SKM-1 (cell line): ENCODE results near the gene IGLL5.

ENCODE experiments used
- DNase-seq: peaks from one replicate; lab custom pipeline; 2025; ENCODE audit not compliant: unreplicated experiment; lab: John Stamatoyannopoulos, UW

The IGLL5 gene

GRCh38 chr22:22858559-22858937 is 29.1 kb upstream of the IGLL5 start:
- no peak for DNase-seq

GRCh38 chr22:22863001-22863400 is 24.6 kb upstream of the IGLL5 start:
- DNase-seq = no peak

DNA sequence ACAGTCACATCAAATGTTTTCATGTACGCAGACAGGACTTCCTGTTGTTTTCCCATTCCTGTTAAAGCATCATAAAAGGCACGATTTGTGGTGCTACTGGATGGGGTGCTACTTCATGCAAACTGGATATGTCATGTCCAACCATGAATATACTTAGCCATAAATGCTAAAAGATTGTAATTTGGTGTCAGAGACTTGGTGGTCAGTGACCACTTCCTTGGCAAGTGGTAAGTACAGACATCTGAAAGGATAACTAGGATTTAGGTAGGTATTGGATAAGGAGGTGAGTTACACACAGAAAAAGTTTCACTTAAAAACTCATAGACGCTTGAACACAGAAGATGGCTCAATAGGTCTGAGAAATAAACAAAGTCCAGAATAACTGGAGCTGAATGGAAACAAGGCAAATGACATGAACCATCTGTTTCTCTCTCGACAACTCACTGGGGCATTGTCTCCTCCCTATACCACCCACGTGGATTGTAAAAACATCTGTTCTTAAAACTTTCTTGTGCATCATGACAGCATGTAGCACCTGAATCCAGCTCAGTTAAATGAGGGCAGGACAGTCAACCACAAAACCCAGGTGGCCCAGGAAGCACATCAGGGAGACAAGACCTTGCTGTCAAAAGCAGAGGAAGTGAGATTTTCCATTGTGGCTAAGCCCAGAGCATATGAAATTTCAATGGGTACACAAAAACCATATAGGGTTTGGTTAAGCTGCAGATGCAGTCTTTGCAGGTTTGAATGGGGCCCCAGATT is 22.1 kb upstream of the IGLL5 start:
- no peak for DNase-seq

DNA sequence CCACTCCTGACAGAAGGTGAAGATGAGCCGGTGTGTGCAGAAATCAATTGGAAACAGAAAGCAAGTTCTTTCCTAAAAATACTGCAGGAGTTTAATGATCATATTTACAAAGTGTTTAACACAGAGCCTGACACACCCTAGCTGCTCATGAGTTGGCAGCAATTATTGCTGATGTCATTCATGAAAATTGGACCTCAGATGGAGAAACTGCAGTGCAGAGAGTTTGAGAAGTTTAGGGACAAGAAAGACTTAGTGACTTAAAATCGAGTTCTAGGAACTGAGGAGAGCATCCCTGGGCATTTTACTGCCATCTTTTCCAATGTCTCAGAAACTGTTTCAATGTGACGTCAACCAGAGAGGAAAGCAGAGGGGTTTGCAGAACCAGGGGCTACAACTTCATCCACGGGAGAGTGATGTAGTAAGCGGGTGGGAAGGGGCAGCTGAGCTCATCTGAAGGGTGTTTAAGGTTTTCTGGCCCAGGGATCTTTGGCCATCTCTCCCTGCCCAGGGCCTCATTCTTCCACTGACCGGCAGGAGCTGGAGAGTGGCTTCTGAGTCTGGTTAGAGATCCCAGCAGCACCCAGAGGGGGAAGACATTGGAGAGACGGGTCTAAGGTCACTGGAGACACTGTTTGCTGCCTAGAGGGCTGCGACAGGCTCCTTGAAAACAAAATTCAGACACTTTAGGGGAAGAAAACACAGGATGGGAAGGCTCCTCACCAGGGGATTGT is 21.1 kb upstream of the IGLL5 start:
- no peak for DNase-seq

GRCh38 chr22:22867996-22868715 is 19.5 kb upstream of the IGLL5 start:
- DNase-seq = no peak

DNA sequence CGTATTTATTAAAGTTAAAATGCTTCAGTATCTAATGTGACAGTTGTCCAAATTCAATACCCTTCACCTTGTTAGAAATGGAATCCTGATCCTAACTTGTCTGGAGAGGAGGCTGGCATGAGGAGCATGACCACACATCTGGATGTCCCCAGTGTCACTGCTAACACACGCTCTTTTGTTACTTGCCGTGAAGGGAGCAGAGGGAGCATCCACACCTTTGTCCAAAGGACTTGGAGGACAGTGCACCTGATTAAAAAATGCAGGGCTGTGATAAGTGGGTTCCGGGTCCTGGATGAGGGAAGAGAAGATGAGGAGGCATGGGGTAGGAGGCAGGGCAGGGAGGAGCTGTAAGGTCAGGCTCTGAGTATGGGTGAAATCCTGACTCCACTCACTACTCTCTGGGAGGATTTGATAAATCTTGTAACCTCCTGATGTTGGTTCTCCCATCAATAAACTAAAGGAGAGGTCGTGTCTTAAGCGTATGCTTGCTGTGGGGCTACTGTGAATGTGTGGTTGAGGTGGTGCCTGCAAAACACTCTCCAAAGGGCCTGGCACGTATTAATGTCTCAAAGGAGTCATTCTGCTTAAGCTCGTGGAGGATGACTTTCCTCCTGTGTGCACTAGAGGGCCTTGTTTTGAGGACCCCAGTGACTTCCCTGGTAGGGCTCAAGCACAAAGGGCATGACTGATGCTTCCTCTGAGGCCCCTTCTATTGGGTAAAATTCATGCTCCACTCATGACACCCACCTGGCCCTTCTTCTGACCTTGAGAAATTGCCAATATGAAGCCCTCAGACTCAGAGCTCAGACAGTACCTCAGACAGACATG is 16.8 kb upstream of the IGLL5 start:
- DNase-seq = no peak

GRCh38 chr22:22871536-22872278 is 15.9 kb upstream of the IGLL5 start:
- DNase-seq = no peak

DNA sequence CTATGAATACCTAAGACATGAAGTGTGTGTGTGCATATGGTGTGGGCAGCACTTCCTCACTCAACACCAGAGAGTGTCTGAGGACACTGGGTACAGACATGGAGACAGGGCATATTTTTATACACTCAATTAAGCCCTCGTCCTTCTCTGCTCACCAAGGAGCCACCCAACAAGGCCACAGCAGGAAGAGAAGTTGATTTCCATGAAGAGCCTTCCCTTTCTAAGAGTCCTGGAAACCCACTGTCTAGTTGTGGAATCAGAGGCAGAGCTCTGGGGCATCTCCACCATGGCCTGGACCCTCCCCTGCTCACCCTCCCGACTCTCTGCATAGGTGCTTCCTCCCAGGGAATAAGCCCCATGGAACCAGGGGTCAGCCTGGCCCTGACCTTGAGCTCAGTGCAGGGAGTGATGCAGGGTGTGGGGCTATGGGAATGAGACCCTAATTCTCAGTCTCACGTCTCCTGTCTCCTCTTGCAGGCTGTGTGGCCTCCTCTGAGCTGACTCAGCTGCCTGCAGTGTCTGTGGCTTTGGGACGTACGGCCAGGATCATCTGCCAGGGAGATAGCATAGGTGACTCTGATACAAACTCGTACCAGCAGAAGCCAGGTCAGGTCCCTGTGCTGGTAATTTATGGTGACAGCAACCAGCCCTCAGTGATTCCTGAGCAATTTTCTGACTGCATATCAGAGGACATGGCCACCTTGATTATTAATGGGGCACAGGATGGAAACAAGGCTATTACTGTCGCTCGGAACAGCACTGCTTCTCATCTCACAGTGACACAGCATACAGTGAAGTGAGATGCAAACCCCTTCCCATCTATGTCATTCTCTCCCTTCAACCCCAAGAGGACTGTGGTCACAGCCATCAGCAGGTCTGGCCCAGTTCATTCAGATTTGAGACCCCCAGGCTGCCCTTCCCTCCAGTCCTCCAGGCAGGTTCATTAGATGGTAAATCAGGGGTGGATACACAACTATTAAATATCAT is 14.6 kb upstream of the IGLL5 start:
- DNase-seq = no peak

- DNase-seq = peak; percentile 65
Measured at GRCh38 chr22:22877523-22878210, 9.9 kb upstream of the IGLL5 start.

GRCh38 chr22:22878211-22878570 is 9.4 kb upstream of the IGLL5 start:
- no peak for DNase-seq

DNA sequence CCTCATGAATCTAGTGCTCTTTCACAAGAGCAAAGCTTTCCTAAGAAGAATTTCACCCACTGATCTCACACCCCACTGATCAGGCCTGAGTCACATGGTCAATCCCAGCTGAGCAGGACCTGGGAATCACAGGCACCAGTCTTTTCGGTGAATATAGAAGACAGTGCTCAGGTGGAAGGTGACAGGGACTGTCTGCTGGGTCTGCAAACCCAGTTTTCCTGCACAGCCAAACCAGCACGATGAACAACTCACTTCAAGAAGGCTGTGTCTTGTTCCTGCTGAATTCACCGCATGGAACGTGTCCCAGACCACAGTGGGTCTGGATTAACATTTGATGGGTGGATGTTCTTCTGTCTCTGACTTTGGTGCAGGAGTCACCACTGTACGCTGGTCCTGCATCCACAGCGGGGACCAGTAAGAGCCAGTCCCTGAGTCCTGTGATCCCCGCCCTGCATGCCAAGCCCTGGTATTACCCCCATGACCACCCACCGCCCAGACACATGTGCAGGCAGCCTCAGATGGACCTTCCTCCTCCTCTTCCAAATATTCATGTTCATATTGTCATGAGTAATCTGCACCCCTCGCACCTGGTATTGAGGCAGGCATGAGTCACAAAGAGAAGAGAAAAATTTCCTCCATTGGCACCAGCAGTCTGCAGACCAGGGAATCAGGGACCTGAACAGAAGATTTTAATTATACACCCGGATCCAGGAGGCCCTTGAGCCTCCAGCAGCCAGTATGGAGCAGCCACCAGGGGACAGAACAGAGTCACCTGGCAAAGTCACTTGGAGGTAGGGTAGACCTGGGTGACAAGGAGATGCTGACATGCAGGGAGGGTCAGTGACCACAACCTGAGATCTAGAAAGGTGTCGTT is 8.6 kb upstream of the IGLL5 start:
- no peak for DNase-seq

DNA sequence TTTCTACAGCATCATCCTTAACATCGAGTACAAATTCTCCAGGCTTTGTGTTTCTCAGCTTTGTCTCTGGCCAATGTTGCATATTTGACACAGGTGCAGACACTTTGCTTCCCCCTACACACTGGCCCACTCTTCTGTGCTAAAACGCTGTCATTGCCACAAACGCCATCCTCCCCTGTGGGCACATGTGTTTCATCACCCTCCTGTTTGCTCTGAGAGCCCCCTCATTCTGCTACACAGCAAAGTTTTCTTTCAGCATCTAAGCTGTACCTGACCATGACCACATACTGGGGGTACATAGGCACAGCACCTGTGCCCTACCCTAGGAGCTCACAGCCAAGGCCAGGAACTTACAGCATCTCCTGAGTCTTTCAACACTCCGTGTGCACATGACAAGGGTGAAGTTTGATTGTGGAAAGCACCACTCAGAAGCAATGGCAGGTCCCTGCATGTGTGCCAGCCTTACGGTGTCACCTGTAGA is 7.9 kb upstream of the IGLL5 start:
- no peak for DNase-seq

DNA sequence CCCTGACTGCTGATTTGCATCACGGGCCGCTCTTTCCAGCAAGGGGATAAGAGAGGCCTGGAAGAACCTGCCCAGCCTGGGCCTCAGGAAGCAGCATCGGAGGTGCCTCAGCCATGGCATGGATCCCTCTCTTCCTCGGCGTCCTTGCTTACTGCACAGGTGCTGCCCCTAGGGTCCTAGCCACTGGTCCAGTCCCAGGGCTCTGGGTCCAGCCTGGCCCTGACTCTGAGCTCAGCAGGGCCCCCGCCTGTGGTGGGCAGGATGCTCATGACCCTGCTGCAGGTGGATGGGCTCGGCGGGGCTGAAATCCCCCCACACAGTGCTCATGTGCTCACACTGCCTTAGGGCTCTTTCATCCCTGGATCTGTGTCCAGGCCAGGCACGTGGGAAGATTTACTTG is 7.0 kb upstream of the IGLL5 start:
- DNase-seq = no peak

DNA sequence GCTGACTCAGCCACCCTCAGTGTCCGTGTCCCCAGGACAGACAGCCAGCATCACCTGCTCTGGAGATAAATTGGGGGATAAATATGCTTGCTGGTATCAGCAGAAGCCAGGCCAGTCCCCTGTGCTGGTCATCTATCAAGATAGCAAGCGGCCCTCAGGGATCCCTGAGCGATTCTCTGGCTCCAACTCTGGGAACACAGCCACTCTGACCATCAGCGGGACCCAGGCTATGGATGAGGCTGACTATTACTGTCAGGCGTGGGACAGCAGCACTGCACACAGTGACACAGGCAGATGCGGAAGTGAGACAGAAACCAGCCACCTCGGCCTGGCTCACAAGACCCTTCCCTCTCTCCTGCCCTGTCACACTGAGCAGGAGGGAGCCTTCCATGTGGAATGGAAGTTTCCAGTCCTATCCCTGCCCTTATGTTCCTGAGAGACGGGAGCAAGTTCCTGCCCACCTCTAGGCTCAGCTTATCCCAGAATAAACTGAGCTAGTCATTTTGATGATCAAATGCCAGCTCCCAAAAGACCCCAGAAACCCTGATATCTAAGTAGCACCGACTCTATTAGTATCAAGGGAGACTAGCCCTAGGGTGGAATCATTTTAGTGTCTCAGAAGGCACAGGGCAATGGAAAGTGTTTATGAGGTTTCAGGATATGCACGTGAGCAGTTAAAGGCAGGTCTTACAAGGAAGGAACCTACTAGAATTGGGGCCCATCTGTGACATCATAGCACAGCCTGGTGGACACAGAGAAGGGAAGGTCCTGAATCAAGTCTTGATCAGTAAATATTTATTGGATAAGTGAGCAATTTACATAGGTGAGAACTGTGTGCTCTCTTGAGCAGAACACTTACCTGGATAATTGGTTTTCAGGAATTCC is 6.3 kb upstream of the IGLL5 start:
- no peak for DNase-seq

DNA sequence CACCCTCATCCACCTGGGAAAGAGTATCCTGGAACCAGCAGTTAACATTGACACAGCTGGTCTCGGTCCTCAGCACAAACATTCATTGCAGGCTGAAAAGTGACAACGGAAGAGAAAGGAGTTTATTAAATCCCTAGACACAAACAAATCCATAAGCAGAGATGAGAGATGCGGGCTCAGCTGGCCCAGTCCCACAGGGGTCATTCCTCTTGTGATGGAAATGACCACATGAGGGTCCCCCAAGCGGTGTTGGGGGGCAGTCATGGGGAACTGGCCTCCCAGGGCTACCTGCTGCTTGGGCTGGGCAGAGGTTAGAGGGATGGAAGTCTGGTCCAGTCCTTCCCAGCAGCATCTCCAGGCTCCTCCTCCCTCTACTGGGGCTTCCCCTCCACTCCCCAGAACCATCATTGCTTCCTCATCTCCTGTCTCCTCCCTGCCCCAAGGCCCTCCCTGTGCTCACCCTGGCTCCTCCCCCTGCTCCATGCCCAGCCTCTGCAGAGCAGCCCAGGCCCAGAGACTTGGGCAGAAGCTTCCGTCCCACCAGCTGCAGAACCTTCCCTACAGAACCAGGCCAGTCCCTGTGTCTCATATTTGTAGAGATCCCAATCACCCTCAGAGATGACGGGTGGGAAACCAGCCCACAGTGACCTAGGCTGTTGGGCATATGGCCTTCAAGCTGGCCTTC is 5.4 kb upstream of the IGLL5 start:
- peak; percentile 40 for DNase-seq

DNA sequence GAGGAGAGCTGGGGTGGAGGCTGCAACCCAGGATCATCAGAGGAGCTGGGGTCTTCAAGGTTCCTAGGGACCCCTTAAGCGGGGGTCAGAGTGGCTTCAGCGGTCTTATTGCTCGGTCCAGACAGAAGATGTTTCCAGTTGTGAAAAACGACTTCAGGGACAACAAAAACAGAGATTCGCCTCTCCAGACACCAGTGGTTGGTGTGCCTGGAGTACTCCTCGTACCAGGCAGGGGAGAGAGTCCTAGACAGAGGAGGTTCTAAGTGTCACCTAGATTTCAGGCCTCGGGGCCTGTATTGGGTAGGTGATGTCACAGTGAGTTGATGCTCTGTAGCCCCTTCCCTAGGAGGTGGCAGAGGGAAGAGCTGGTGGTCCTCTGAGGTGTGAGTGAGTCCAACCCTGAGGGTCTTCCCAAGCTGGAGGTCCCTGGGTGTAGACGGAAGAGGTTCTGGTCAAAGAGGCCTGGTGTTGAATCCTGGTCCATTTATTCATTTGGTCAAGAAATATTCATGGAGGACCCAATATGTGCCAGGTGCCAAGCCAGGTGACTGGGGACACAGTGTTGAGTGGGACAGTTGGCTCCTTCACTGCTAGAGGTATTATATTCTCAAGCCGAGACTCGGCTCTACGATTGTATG is 4.4 kb upstream of the IGLL5 start:
- DNase-seq = no peak
